ENCODE measurements around the gene KLHL29.
A peak's percentile ranks its signal among the peaks of the same experiment; 100 is the strongest.

KLHL29 gene

DNA sequence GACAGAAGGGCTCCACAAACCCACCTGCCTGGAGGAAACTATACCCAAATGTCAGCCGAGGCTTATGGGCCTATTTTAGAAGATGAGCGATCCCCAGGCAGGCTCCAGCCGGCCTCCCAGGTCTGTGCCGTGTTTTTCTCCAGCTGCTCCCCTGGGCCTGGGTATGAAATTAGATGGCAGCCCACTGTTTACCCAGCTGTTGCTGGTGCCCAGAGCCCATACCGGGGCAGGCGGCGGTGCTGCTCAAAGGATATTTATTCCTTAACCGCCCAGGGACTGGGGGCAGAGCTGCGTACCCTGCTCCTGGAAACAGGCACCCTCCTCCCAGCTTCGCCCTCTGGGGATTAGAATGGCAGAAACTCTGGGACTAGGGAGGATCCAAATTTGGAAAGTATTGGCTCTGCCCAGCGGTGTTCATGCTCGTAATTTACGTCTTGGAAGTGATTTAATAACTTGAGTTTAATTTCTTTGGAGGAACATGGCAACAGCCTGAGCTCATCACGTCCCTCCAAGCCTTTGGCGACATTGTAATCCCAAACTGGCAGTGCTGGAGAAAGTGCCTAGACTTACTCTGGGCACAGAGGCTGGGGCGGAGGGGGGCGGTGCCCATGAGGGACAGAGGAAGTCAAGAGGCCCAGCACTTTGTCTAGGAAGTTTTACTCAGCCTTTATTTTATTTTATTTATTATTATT lies 199.2 kb downstream of the KLHL29 start:
- peak; percentile 92 for DNase-seq

- peak; percentile 64 for DNase-seq
These were observed 200.5 kb downstream of the KLHL29 start for GRCh38 chr2:23585273-23586170.

- no peak for DNase-seq
These were observed 201.8 kb downstream of the KLHL29 start for GRCh38 chr2:23586741-23587306.

DNA sequence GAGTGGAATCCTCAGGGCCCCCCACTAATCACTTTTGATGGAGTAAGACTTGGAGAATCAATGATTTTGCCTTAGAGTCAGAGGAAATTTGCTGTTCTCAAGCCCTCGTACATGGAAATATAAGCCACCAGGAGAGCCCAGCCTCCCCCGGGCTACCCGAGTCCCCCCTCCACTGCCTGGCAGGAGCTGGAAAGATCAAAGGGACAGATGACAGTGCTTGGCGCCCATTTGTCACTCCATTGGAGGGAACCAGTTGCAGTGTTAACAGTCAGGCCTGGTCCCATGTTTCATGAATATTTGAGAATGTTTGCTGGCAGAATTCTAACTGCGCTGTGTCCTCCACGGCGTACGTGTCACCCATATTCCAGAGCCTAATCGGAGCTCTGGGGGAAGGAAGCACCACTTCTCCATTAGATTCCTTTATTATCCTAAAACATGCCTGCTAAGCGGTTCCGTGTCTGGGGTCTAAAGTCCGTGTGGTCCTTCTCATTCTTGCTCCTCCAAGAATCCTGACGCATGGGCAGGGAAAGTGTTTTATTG lies 202.4 kb downstream of the KLHL29 start:
- peak; percentile 50 for DNase-seq

DNA sequence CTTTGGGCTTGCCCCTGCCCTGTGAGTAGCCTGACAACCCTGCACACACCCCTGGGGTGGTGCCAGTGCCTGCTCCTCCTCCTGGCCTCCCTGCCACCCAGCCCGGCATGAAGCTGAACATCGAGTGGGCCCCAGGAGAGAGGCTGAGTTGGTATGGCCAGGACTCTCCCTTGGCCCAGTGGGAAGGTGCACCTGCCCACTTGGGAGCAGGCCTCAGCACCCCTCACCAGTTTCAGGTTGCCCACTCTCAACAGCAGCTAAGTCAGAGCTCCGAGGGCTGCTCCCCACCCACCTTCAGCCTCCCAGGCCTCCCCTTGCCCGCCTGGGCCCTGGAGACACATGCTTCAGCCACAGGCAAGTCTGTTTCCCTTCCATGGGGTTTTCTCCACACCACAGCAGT lies 203.1 kb downstream of the KLHL29 start:
- DNase-seq: no peak

DNA sequence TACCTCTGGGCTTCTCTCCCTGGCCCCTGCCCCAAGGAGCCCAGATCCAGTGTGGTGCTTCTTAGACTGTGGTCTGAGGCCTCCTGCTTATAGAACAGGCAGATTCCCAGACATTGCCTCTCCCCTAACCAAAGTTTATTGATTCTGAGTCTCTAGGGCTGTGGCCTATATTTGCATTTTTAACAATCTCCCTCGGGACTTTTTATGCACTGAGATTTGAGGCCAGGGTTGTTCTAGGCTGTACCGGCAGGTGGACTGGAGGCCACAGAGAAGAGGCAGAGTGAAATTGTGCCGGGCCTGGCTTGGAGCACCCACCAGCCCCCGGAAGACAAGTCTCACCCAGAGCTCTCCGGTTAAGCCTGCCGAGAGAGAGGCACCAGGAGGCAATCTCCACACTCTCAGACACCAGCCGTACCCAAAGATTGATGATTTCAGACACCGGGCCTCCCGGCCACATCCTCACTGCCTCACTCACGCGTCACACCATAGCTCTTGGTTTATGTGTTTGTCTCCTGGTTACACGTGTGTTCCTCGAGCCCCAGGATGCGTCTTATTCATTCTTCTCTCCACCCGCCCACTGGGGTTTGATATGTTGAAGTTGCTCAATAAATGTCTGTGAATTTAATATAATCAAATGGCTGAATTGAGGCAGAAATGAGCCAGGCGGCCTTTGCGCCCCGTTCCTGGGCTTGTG lies 203.7 kb downstream of the KLHL29 start:
- DNase-seq: no peak

DNA sequence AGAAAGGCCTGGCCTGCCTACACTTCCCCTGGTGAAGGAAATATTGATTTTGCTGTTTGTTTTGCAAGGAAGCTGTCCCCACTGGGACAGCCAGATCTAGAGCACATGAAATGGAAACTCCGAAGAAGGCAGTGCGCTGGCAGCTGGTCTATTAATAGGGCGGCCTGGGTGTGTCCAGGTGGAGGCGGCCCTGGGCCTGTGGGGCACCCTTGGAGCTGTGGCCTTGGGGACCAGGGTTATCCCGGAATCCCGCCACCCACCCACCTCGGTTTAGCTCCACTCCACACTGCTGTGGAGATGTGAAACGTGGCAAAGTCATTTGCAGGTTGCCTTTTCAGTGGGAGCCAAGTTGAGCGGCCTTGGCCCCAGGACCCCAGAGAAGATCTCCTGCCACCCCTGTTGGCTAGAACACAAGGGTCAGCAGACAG lies 204.3 kb downstream of the KLHL29 start:
- DNase-seq: no peak

DNA sequence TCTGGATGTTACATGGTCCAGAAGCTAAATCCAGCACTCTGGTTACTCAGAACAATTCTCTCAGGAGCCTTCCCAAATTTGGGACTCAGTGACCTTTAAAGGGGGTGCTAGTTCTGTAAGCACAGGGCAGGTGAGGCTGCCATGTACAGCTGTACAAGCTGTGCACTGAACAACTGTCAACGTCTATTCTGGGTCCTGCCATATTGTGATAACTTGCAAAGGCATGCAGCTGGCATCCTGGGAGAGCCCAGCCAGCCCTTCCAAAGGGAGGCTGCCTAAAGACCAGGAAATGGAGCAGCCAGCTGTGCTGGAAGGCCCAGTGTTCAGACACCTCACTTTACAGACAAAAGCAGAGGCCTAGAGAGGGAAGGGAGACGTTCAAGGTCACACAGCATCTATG lies 204.8 kb downstream of the KLHL29 start:
- peak; percentile 30 for DNase-seq

DNA sequence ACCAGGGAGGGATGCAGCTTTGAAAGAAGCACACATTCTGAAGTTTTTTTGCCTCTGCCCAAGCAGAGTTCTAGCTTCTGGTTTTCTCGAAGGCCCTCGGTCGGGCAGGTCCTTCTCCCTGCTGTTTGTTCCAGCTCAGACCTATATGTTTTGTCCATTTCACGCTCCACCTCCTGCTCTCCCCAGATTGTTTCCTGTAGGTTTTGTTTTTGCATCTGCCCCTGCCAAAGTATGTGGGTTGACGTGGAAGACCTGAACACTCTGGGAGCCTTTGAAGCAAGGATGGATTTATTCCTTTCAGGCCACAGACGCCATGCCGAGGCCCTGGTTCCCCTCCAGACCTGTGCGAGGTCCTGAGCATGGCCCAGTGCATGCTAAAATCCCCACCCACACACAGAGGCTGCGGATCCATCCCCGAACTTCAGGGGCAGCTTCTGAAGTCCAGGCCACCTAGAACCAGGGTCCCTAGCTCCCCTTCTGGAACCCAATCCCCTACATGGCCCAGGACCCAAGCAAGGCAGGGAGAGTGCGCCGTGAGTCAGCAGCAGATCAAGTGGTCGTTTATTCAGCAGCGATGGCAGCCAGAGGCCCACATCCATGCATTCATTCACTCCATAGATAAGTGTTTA lies 205.4 kb downstream of the KLHL29 start:
- DNase-seq: no peak

DNA sequence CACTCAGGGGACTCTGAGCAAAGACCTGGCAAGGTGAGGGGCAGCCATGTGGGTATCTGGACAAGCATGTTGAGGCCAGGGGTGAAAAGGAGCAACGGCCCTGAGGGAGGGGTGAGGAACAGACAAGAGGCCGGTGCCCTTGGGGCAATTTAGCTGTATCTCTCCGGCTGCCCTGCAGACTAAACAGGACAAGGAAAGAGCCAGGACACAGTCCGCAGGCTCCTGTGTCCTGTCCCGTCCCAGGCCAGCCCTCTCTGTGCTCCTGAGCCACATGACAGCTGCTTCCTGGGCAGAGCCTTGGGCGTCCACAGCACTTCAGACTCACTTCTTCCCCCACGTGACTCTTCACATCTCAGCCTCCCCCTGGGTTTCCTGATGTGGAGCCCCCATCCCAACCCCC lies 206.1 kb downstream of the KLHL29 start:
- DNase-seq: no peak

GRCh38 chr2:23592061-23592685 lies 207.2 kb downstream of the KLHL29 start:
- no peak for DNase-seq

GRCh38 chr2:23592898-23593751 lies 208.1 kb downstream of the KLHL29 start:
- no peak for DNase-seq

GRCh38 chr2:23593752-23594459 lies 208.9 kb downstream of the KLHL29 start:
- DNase-seq: peak; percentile 45

- DNase-seq: no peak
These were observed 209.5 kb downstream of the KLHL29 start for GRCh38 chr2:23594460-23594825.

GRCh38 chr2:23595021-23595420 lies 210.0 kb downstream of the KLHL29 start:
- DNase-seq: no peak

DNA sequence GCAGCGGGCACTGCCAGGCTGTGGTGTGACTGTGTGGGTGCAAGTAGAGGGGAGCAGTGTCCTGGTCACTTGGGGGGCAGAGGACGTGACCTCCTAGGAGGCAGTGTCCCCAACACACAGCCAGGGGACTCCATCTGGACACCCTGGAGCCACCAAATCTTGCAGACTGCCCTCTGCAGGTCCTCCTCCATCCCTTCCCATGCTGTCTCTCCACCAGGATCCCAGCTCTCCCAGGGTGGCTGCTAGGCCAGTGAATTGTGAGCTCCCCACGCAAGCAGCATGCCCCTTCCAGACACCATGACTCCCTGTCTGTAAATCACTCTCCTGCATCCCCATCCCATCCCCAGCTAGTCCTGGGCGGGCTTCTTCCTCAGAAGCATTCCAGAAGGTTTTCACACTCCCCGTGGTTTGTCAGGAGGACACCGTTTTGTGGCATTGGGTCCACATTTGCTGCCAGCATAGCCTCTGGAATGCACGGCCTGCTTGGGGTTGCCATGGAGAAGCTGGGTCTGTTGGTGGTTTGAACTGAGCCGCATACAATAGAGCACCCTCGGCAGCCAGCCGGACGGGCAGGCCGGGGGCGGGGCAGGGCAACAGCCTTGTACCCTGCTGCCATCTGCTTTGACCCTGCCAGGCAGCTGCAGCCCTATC lies 210.7 kb downstream of the KLHL29 start:
- peak; percentile 78 for DNase-seq

- DNase-seq: peak; percentile 57
These were observed 211.4 kb downstream of the KLHL29 start for GRCh38 chr2:23596316-23596885.

DNA sequence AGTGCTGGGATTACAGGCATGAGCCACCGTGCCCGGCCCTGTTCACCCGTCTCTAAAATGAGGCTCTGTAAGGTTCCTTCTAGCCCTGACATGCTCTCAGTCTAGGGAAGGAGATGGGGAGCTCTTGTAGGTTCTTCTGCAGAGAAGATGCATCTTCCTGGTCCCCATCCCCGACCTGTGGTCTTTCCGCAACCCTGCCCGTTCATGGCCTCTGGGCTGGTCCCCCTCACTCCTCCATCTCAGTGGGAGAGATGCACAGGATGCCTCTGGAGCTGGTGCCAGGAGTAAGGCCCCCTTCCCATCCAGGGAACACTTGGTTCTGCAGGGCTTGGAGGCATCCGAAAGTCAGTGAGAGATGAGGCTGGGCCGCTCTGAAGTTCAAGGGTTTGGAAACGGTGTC lies 212.7 kb downstream of the KLHL29 start:
- DNase-seq: no peak

DNA sequence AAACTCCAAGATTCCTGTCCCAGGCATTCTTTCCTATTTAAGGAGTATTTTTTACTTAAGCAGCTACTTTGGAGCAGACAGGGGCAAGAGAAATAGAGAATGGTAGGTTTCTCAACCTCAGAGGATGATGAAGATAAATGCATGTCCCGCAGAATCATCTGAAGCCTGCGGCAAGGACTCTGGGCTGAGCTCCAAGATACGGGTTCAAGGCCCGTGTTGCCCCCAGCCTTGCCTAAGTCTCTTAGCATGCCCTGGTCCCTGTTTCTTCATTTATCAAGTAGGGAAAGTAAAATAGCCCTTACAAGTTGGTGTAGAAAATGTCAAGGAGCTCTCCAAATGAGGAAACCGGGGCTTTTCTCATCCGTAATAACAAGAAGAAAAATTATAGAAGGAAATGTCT lies 214.0 kb downstream of the KLHL29 start:
- no peak for DNase-seq

All from NCI-H1694 treated with DMSO at 0.1 percent for 48 hours (cell line).